Measurements from ENCODE around the gene ALCAM. TPM values are rescaled to one million over a fixed set of nuclear protein-coding genes. Genes with fewer than 3 reads are reported as not detected.

The ALCAM gene
- total RNA-seq, 2 experiments from 2014 or later: 1.6 to 1.9 TPM

DNA sequence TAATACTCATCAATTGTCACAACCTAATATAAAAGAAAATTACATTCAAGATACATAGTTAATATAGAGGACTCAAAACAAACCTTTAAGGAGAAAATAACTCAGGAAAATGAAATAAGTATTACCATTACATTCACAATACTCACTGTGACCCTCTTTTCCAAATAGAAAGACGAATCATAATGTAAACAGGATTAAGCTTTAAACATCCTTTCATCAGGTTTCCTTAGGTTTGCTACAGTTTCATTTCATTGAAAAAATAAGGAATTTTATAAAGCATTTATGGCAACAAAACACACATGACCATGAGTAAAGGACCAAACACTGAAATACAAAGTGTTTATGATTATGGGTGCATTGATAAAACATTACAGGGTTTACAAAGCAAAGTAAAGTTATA lies 162.7 kb downstream of the ALCAM start:
- ATAC-seq (ENCODE audit: poor library complexity) (no peak), DNase-seq (no peak)
- H3K36me3 ChIP-seq (ENCODE audit: insufficient read depth, low read length): no peaks in the 10 kb centered on the region
- TF ChIP-seq, protein P1, sequence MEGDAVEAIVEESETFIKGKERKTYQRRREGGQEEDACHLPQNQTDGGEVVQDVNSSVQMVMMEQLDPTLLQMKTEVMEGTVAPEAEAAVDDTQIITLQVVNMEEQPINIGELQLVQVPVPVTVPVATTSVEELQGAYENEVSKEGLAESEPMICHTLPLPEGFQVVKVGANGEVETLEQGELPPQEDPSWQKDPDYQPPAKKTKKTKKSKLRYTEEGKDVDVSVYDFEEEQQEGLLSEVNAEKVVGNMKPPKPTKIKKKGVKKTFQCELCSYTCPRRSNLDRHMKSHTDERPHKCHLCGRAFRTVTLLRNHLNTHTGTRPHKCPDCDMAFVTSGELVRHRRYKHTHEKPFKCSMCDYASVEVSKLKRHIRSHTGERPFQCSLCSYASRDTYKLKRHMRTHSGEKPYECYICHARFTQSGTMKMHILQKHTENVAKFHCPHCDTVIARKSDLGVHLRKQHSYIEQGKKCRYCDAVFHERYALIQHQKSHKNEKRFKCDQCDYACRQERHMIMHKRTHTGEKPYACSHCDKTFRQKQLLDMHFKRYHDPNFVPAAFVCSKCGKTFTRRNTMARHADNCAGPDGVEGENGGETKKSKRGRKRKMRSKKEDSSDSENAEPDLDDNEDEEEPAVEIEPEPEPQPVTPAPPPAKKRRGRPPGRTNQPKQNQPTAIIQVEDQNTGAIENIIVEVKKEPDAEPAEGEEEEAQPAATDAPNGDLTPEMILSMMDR (IDR thresholded peaks at IDR 0.05): no peak
- Mint-ChIP-seq H3K27me3 (no peaks in the 10 kb centered on the region), H3K9me3 (no peaks in the 10 kb centered on the region), H3K27ac (no peak overlapping the region), H3K36me3 (ENCODE audit: low read depth) (no peaks in the 10 kb centered on the region), H3K4me3 (no peak overlapping the region), H3K4me1 (ENCODE audit: low read depth) (peaks cover 4% of the 10 kb centered on the region)
- H3K27me3 ChIP-seq (ENCODE audit: control insufficient read depth in 1 of 2, insufficient read depth in 2 of 2, low read length in 2 of 2): no peaks in the 10 kb centered on the region
- ChIA-PET POLR2A (no interaction called here), CTCF (no interaction called here)
- no peaks in the 10 kb centered on the region for H3K9me3 ChIP-seq (ENCODE audit: control insufficient read depth in 1 of 2, insufficient read depth in 1 of 2, low read length in 2 of 2)
- no peak overlapping the region for H3K4me3 ChIP-seq (ENCODE audit: low read length)
- H3K27ac ChIP-seq (ENCODE audit: low read depth in 1 of 2, low read length in 2 of 2): no peak overlapping the region
- intact Hi-C loops (cut with DNase I, micrococcal nuclease): no loop called here
- no peaks in the 10 kb centered on the region for H3K4me1 ChIP-seq (ENCODE audit: insufficient read depth, low read length)

GRCh38 chr3:105532251-105532650 lies 165.5 kb downstream of the ALCAM start:
- intact Hi-C loops (cut with DNase I, micrococcal nuclease): no loop called here
- no peak overlapping the region for H3K4me3 ChIP-seq (ENCODE audit: low read length)
- no peaks in the 10 kb centered on the region for H3K4me1 ChIP-seq (ENCODE audit: insufficient read depth, low read length)
- ChIA-PET CTCF (no interaction called here), POLR2A (no interaction called here)
- TF ChIP-seq, protein P1 (IDR thresholded peaks at IDR 0.05): no peak
- Mint-ChIP-seq H3K36me3 (ENCODE audit: low read depth) (no peaks in the 10 kb centered on the region), H3K9me3 (no peaks in the 10 kb centered on the region), H3K4me1 (ENCODE audit: low read depth) (no peaks in the 10 kb centered on the region), H3K27me3 (no peaks in the 10 kb centered on the region), H3K27ac (no peak overlapping the region), H3K4me3 (no peak overlapping the region)
- DNase-seq (no peak), ATAC-seq (ENCODE audit: poor library complexity) (no peak)
- no peaks in the 10 kb centered on the region for H3K27me3 ChIP-seq (ENCODE audit: control insufficient read depth in 1 of 2, insufficient read depth in 2 of 2, low read length in 2 of 2)
- H3K9me3 ChIP-seq (ENCODE audit: control insufficient read depth in 1 of 2, insufficient read depth in 1 of 2, low read length in 2 of 2): no peaks in the 10 kb centered on the region
- no peak overlapping the region for H3K27ac ChIP-seq (ENCODE audit: low read depth in 1 of 2, low read length in 2 of 2)
- H3K36me3 ChIP-seq (ENCODE audit: insufficient read depth, low read length): no peaks in the 10 kb centered on the region

DNA sequence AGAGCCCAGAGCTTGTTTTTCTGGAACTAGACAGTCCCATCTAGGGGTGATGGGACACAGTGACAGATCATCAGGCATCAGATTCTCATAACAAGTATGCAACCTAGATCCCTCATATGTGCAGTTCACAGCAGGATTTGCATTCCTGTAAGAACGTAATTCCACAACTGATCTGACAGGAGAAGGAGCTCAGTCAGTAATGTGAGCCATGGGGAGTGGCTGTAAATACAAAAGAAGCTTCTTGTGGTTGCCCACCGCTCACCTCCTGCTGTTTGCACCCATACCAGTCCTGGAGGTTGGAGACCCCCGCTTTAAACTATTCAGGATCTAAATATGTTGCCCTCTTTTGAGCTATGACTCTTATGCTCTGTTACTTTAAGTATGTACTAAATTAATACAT lies 167.3 kb downstream of the ALCAM start:
- no peaks in the 10 kb centered on the region for H3K4me1 ChIP-seq (ENCODE audit: insufficient read depth, low read length)
- H3K4me3 Mint-ChIP-seq: no peak overlapping the region
- CTCF ChIA-PET: no interaction called here
- ATAC-seq (ENCODE audit: poor library complexity): no peak
- H3K9me3 Mint-ChIP-seq: no peaks in the 10 kb centered on the region
- TF ChIP-seq, protein P1 (IDR thresholded peaks at IDR 0.05): no peak
- no peaks in the 10 kb centered on the region for H3K27me3 ChIP-seq (ENCODE audit: control insufficient read depth in 1 of 2, insufficient read depth in 2 of 2, low read length in 2 of 2)
- no peaks in the 10 kb centered on the region for H3K36me3 ChIP-seq (ENCODE audit: insufficient read depth, low read length)
- intact Hi-C loops (cut with DNase I, micrococcal nuclease): no loop called here
- H3K9me3 ChIP-seq (ENCODE audit: control insufficient read depth in 1 of 2, insufficient read depth in 1 of 2, low read length in 2 of 2): no peaks in the 10 kb centered on the region
- no peaks in the 10 kb centered on the region for H3K36me3 Mint-ChIP-seq (ENCODE audit: low read depth)
- no peak overlapping the region for H3K4me3 ChIP-seq (ENCODE audit: low read length)
- H3K4me1 Mint-ChIP-seq (ENCODE audit: low read depth): no peaks in the 10 kb centered on the region
- H3K27me3 Mint-ChIP-seq: no peaks in the 10 kb centered on the region
- no peak for DNase-seq
- no peak overlapping the region for H3K27ac Mint-ChIP-seq
- no peak overlapping the region for H3K27ac ChIP-seq (ENCODE audit: low read depth in 1 of 2, low read length in 2 of 2)
- POLR2A ChIA-PET: no interaction called here
